Body of pancreas (tissue), 4 donors: Measurements from ENCODE around the gene RNF32.

ENCODE experiments used
- CTCF ChIP-seq, 7 experiments: fragments of 450-650 bp in 4 of 7; fragments of 200-600 bp in 3 of 7; sonication (generic) in 3 of 7; IDR thresholded peaks; one replicate each; pipeline ENCODE4 v1.5.1; 2016 to 2019; ENCODE audit warnings: antibody characterized with exemption in 7 of 7
- POLR2A ChIP-seq, 3 donors: fragments of 450-650 bp; IDR thresholded peaks; one replicate each; pipeline ENCODE4 v1.6.1; 2016; ENCODE audit warnings: antibody characterized with exemption in 3 of 3, mild to moderate bottlenecking in 2 of 3

GRCh38 chr7:156657681-156658080, 17.1 kb downstream of the RNF32 start:
- TF ChIP-seq POLR2A (IDR thresholded peaks at IDR 0.05) = no peak
- no peak for TF ChIP-seq CTCF (IDR thresholded peaks at IDR 0.05)
